WI38 (cell line): ENCODE results near the gene TTLL1.

Source experiments
- H3K4me3 ChIP-seq: 2 replicates; pipeline ENCODE4 v1.5.1; 2011; ENCODE audit warnings: low read depth, mild to moderate bottlenecking, control low read depth, low read length
- CTCF ChIP-seq: IDR thresholded peaks from 2 replicates; pipeline ENCODE4 v1.5.1; 2012; ENCODE audit warnings: low read depth, mild to moderate bottlenecking, control low read depth, low read length

Gene TTLL1

GRCh38 chr22:43129426-43130425 is 40.5 kb upstream of the TTLL1 start:
- TF ChIP-seq CTCF, result no peak
- H3K4me3 ChIP-seq, result no peak overlapping the region

GRCh38 chr22:43128928-43129424 is 39.8 kb upstream of the TTLL1 start:
- H3K4me3 ChIP-seq, result no peak overlapping the region
- no peak for TF ChIP-seq CTCF

GRCh38 chr22:43128116-43128515 is 38.9 kb upstream of the TTLL1 start:
- H3K4me3 ChIP-seq, result no peak overlapping the region
- no peak for TF ChIP-seq CTCF

- H3K4me3 ChIP-seq, result no peak overlapping the region
These were observed 38.1 kb upstream of the TTLL1 start for GRCh38 chr22:43127166-43127908.

GRCh38 chr22:43126501-43127165 is 37.4 kb upstream of the TTLL1 start:
- TF ChIP-seq CTCF, result no peak
- H3K4me3 ChIP-seq, result no peak overlapping the region

More at GRCh38 chr22:43127166-43127908, 38.1 kb upstream of the TTLL1 start:
- TF ChIP-seq CTCF, result no peak

GRCh38 chr22:43118953-43119458 is 29.8 kb upstream of the TTLL1 start:
- no peak overlapping the region for H3K4me3 ChIP-seq
- TF ChIP-seq CTCF, result no peak
